Spleen (tissue), 11 donors: ENCODE results near the gene IL2RG. TPM values are rescaled to one million over a fixed set of nuclear protein-coding genes. Genes with fewer than 3 reads are reported as not detected.

Source experiments
- DNase-seq: peaks from one replicate; pipeline ENCODE4 v3.0.0-alpha.2; 2020
- H3K27ac ChIP-seq, 8 donors: fragments of 200-600 bp; sonication (generic) in 7 of 8; 1 replicate in 4 of 8; 2 replicates in 4 of 8; pipeline versions ENCODE4 v1.5.0 to v1.8.0; 2016 to 2021; ENCODE audit warnings: inconsistent platforms in 4 of 8, mild to moderate bottlenecking in 4 of 8, moderate library complexity in 1 of 8
- H3K27me3 ChIP-seq, 7 donors: fragments of 200-600 bp; sonication (generic) in 6 of 7; replicated peaks in 1 of 7; 1 replicate in 4 of 7; 2 replicates in 3 of 7; pipeline versions ENCODE4 v1.5.0 to v1.8.0; 2016 to 2021; ENCODE audit warnings: inconsistent platforms in 3 of 7, mild to moderate bottlenecking in 1 of 7
- H3K36me3 ChIP-seq, 6 donors: fragments of 200-600 bp; sonication (generic) in 5 of 6; 1 replicate in 4 of 6; 2 replicates in 2 of 6; pipeline versions ENCODE4 v1.5.0 to v1.8.0; 2016 to 2021; ENCODE audit warnings: inconsistent platforms in 2 of 6
- H3K4me1 ChIP-seq, 6 donors: fragments of 200-600 bp; sonication (generic) in 5 of 6; 1 replicate in 3 of 6; 2 replicates in 3 of 6; pipeline versions ENCODE4 v1.5.0 to v1.8.0; 2016 to 2021; ENCODE audit warnings: inconsistent platforms in 3 of 6
- H3K4me3 ChIP-seq, 8 donors: fragments of 200-600 bp; sonication (generic) in 7 of 8; 1 replicate in 4 of 8; 2 replicates in 4 of 8; pipeline versions ENCODE4 v1.5.0 to v1.8.0; 2016 to 2021; ENCODE audit warnings: inconsistent platforms in 4 of 8, mild to moderate bottlenecking in 4 of 8, moderate library complexity in 2 of 8
- H3K9me3 ChIP-seq, 8 donors: fragments of 200-600 bp; sonication (generic) in 7 of 8; 1 replicate in 4 of 8; 2 replicates in 4 of 8; pipeline versions ENCODE4 v1.5.0 to v1.8.0; 2016 to 2021; ENCODE audit warnings: inconsistent platforms in 4 of 8
- POLR2A ChIP-seq, 3 donors: fragments of 450-650 bp; IDR thresholded peaks; one replicate each; pipeline ENCODE4 v1.5.1; 2017; ENCODE audit warnings: antibody characterized with exemption in 3 of 3, mild to moderate bottlenecking in 1 of 3
- POLR2AphosphoS5 ChIP-seq, 3 donors: sonication (generic); formaldehyde crosslinking; IDR thresholded peaks; one replicate each; pipeline ENCODE4 v1.5.1; 2017; ENCODE audit warnings: antibody characterized with exemption in 3 of 3
- WGBS, 5 donors: extraction: QIAGEN DNeasy Blood & Tissue Kit in 3 of 5; methylation state at CpG; one replicate each; pipeline versions ENCODE4 v1.1.5 to v1.1.7; 2013 to 2018; 5-methylcytosine and 5-hydroxymethylcytosine counted together
- intact Hi-C: fragments of 100-400 bp; cut with DNase I; formaldehyde crosslinking; loops from one replicate; pipeline ENCODE4 v1.15.0; 2023; ENCODE audit warnings: low total_unique reads
- polyA plus RNA-seq, 3 donors: library from polyadenylated mRNA; stranded (reverse); fragments of 200-250 nt; gene quantifications; one replicate each; pipeline ENCODE4 v1.2.1, GENCODE V29; 2013
- total RNA-seq, 7 donors: library from RNA; depleted of rRNA in 3 of 7; stranded (reverse); fragments of >200 nt in 3 of 7; fragmentation: NEBNext Ultra II Directional in 4 of 7; extraction: Animal tissue kit (Norgen Biotek cat#: 25700) in 4 of 7; gene quantifications; one replicate each; pipeline versions ENCODE4 v1.1.0 to v1.2.1, GENCODE V29; 2016 to 2021
- TF ChIP-seq, protein P1 (sequence below), 11 experiments: fragments of 200-600 bp in 7 of 11; fragments of 450-650 bp in 4 of 11; sonication (generic) in 4 of 11; IDR thresholded peaks in 8 of 11; conservative IDR thresholded peaks in 3 of 11; 1 replicate in 7 of 11; 2 replicates in 4 of 11; pipeline versions ENCODE4 v1.4.0 to v1.8.0; 2016 to 2021; ENCODE audit warnings: antibody characterized with exemption in 11 of 11, inconsistent platforms in 4 of 11, mild to moderate bottlenecking in 1 of 11
- donor health status: healthy with polysubstance abuse.
- donor health status: DM: no; HTN: no; CAD: no; lungs with moderate emphysema.
- donor health status: DM: no; HTN: no; CAD: no.
- donor health status: Bipolar disorder and iron deficiency.
- donor health status: healthy.
- donor health status: DM: no; HTN: no; CAD: no.
- donor health status: DM: yes; HTN: yes; CAD: no.

Gene IL2RG
- total and polyA plus RNA-seq, 10 donors: 89.8 to 174 (median 124) TPM

GRCh38 chrX:71106427-71106826, 5.0 kb downstream of the IL2RG start, which contains the start of gene CXorf65:
Gene CXorf65 (minus strand): TSS chrX:71106740. CDS start chrX:71106556, 184 bp downstream.
- Histone ChIP-seq H3K4me3 (no peak within 1 kb of the TSS), H3K4me1 (peaks cover 8 to 91% (median 61%) of the 10 kb centered on the region in 6 donors), H3K9me3 (no peaks in the 10 kb centered on the region), H3K27me3 (no peaks in the 10 kb centered on the region), H3K36me3 (peaks cover 0 to 26% (median 0%) of the 10 kb centered on the region in 6 donors), H3K27ac (peak within 1 kb of the TSS in 6 of 8 donors; percentile 13 to 90 (median 89))
- 50 to 70% (median 64%) methylated on average over 1 of the region's 1 CpG for WGBS, 5 donors
- peak; percentile 22 for DNase-seq
- TF ChIP-seq POLR2A (IDR thresholded peaks at IDR 0.05): no peak
- TF ChIP-seq POLR2AphosphoS5 (IDR thresholded peaks at IDR 0.05): peak in 1 of 3 donors; percentile 4
- intact Hi-C loops: no loop called here

DNA sequence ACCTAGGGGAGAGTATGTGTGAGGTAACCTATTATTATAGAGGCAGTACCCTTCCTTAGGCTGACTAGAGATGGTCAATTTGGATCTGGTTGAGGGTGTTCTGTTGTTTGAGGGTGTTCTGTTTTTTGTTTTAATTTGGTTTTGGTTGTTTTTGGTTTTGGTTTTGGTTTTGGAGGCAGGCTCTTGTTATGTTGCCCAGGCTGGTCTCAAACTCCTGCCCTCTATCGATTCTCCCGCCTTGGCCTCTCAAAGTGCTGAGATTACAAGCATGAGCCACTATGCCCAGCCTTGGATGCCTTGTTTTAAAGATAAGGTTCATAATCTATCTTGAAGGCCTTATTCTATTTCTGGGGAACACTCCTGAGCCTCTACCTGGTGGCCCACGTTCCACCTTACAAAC, 5.7 kb downstream of the IL2RG start:
- H3K27me3 ChIP-seq: no peaks in the 10 kb centered on the region
- 74 to 92% (median 81%) methylated on average over 3 of the region's 3 CpGs for WGBS, 5 donors
- intact Hi-C loops: no loop called here
- H3K27ac ChIP-seq: peak overlapping the region in 6 of 8 donors; percentile 13 to 89 (median 84)
- no peak overlapping the region for H3K4me3 ChIP-seq
- H3K9me3 ChIP-seq: no peaks in the 10 kb centered on the region
- H3K36me3 ChIP-seq: peaks cover 0 to 32% (median 0%) of the 10 kb centered on the region in 6 donors
- H3K4me1 ChIP-seq: peaks cover 8 to 98% (median 61%) of the 10 kb centered on the region in 6 donors
- TF ChIP-seq POLR2A (IDR thresholded peaks at IDR 0.05) (no peak), POLR2AphosphoS5 (IDR thresholded peaks at IDR 0.05) (no peak)
- TF ChIP-seq, protein P1, sequence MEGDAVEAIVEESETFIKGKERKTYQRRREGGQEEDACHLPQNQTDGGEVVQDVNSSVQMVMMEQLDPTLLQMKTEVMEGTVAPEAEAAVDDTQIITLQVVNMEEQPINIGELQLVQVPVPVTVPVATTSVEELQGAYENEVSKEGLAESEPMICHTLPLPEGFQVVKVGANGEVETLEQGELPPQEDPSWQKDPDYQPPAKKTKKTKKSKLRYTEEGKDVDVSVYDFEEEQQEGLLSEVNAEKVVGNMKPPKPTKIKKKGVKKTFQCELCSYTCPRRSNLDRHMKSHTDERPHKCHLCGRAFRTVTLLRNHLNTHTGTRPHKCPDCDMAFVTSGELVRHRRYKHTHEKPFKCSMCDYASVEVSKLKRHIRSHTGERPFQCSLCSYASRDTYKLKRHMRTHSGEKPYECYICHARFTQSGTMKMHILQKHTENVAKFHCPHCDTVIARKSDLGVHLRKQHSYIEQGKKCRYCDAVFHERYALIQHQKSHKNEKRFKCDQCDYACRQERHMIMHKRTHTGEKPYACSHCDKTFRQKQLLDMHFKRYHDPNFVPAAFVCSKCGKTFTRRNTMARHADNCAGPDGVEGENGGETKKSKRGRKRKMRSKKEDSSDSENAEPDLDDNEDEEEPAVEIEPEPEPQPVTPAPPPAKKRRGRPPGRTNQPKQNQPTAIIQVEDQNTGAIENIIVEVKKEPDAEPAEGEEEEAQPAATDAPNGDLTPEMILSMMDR (IDR thresholded peaks at IDR 0.05 in 8 of 11, conservative IDR thresholded peaks at IDR 0.05 in 3 of 11): no peak
- peak; percentile 13 for DNase-seq

- Histone ChIP-seq H3K27me3 (no peaks in the 10 kb centered on the region), H3K4me3 (peak overlapping the region in 3 of 8 donors; percentile 4 to 46 (median 25)), H3K4me1 (peaks cover 13 to 95% (median 61%) of the 10 kb centered on the region in 6 donors), H3K9me3 (no peaks in the 10 kb centered on the region), H3K36me3 (peaks cover 0 to 22% (median 0%) of the 10 kb centered on the region in 6 donors), H3K27ac (peak overlapping the region; percentile 55 to 89 (median 78))
- DNase-seq: peak; percentile 85
- TF ChIP-seq POLR2AphosphoS5 (IDR thresholded peaks at IDR 0.05): peak in 1 of 3 donors; percentile 15
- TF ChIP-seq, protein P1 (IDR thresholded peaks at IDR 0.05 in 8 of 11, conservative IDR thresholded peaks at IDR 0.05 in 3 of 11): no peak
- TF ChIP-seq POLR2A (IDR thresholded peaks at IDR 0.05): no peak
- intact Hi-C loops: no loop called here
- 3 to 20% (median 4%) methylated on average over 7 to 10 of the region's 10 CpGs for WGBS, 5 donors
Observed at GRCh38 chrX:71103110-71103983, 8.0 kb downstream of the IL2RG start.

DNA sequence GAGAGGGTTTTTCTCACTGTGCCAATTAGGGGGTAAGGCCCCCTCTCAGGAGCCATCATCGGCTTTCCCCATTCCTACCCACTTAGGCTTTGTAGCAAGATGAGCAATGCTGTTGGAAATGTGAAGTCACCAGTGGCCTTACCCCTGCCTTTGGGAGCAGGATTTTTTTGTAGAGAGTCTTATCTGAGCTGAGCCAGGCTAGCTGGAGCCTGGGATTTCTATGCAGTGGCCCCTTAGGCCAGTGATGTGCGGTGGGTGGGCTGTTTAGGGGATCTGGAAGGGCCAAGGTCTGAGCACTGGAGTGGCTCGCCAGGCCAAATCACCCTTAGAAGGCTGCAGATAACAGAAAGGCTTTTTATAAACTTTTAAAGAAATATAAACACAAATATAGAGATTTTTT, 9.1 kb downstream of the IL2RG start:
- intact Hi-C loops: no loop called here
- H3K4me3 ChIP-seq: no peak overlapping the region
- H3K36me3 ChIP-seq: peaks cover 0 to 12% (median 0%) of the 10 kb centered on the region in 6 donors
- WGBS, 5 donors: 48 to 81% (median 74%) methylated on average over 2 to 3 of the region's 3 CpGs
- peak; percentile 27 for DNase-seq
- peak overlapping the region; percentile 20 to 89 (median 78) for H3K27ac ChIP-seq
- H3K9me3 ChIP-seq: no peaks in the 10 kb centered on the region
- no peak for TF ChIP-seq POLR2AphosphoS5 (IDR thresholded peaks at IDR 0.05)
- TF ChIP-seq, protein P1 (IDR thresholded peaks at IDR 0.05 in 8 of 11, conservative IDR thresholded peaks at IDR 0.05 in 3 of 11): no peak
- TF ChIP-seq POLR2A (IDR thresholded peaks at IDR 0.05): no peak
- H3K4me1 ChIP-seq: peaks cover 18 to 95% (median 61%) of the 10 kb centered on the region in 6 donors
- peaks cover 0 to 3% (median 0%) of the 10 kb centered on the region in 7 donors for H3K27me3 ChIP-seq
